WTC11 (cell line): Measurements from ENCODE around the gene ASTN2. TPM values are rescaled to one million over a fixed set of nuclear protein-coding genes. Genes with fewer than 3 reads are reported as not detected.

Experiments
- ATAC-seq: fragments of 200-7000 bp; cut with Tn5 transposase; 2 replicates; pipeline ENCODE4 v1.10.0; 2021; ENCODE audit warnings: mild to moderate bottlenecking, moderate library complexity
- CTCF ChIA-PET: fragments of 300-600 bp; sonication (Branson Sonifier 250); formaldehyde crosslinking; loops from one replicate; lab custom pipeline; 2021; ENCODE audit warnings: antibody characterized with exemption; lab: Charles Lee
- POLR2A ChIA-PET: fragments of 350-600 bp; sonication (Branson Sonifier 250); formaldehyde crosslinking; loops from one replicate; lab custom pipeline; 2021; ENCODE audit warnings: antibody characterized with exemption; lab: Charles Lee
- DNase-seq: peaks from one replicate; pipeline ENCODE4 v3.0.0; 2021; ENCODE audit warnings: low spot score
- H3K27ac Mint-ChIP-seq: 2 replicates; pipeline ENCODE4 v1.8.0; 2021; ENCODE audit warnings: mixed read lengths
- H3K27me3 Mint-ChIP-seq: 2 replicates; pipeline ENCODE4 v1.8.0; 2021; ENCODE audit warnings: low read depth, mild to moderate bottlenecking, moderate library complexity, mixed read lengths
- H3K36me3 Mint-ChIP-seq: 2 replicates; pipeline ENCODE4 v1.8.0; 2021; ENCODE audit warnings: mixed read lengths
- H3K4me1 Mint-ChIP-seq: 2 replicates; pipeline ENCODE4 v1.8.0; 2022; ENCODE audit warnings: mixed read lengths
- H3K4me3 Mint-ChIP-seq: 2 replicates; pipeline ENCODE4 v1.8.0; 2021; ENCODE audit warnings: mild to moderate bottlenecking, moderate library complexity, mixed read lengths
- H3K9me3 Mint-ChIP-seq: 2 replicates; pipeline ENCODE4 v1.8.0; 2021; ENCODE audit warnings: mixed read lengths
- ELF4 ChIP-seq: sonication (generic); formaldehyde crosslinking; IDR thresholded peaks from 2 replicates; pipeline ENCODE4 v1.8.1; 2022; ENCODE audit warnings: low read depth, mild to moderate bottlenecking, moderate library complexity, missing genetic modification reagents
- EMX1 ChIP-seq: fragments of 250-450 bp; sonication (Bioruptor Pico); IDR thresholded peaks from 2 replicates; pipeline ENCODE4 v1.8.0; 2021; ENCODE audit warnings: mild to moderate bottlenecking
- ERG ChIP-seq: fragments of 250-450 bp; sonication (Bioruptor Pico); IDR thresholded peaks from 2 replicates; pipeline ENCODE4 v1.8.0; 2021; ENCODE audit warnings: mild to moderate bottlenecking
- ESRRA ChIP-seq: sonication (generic); formaldehyde crosslinking; IDR thresholded peaks from 2 replicates; pipeline ENCODE4 v1.8.1; 2022; ENCODE audit warnings: mild to moderate bottlenecking, missing genetic modification reagents, borderline replicate concordance
- FOXJ3 ChIP-seq: sonication (generic); formaldehyde crosslinking; IDR thresholded peaks from 2 replicates; pipeline ENCODE4 v1.9.0; 2021; ENCODE audit warnings: missing genetic modification reagents, mild to moderate bottlenecking, borderline replicate concordance
- HMGA2 ChIP-seq: fragments of 250-450 bp; sonication (Bioruptor Pico); IDR thresholded peaks from 2 replicates; pipeline ENCODE4 v1.4.0; 2021; ENCODE audit warnings: mild to moderate bottlenecking, moderate library complexity
- JUN ChIP-seq: sonication (generic); formaldehyde crosslinking; IDR thresholded peaks from 2 replicates; pipeline ENCODE4 v1.8.0; 2023; ENCODE audit warnings: mild to moderate bottlenecking, missing genetic modification reagents
- KAT7 ChIP-seq: sonication (generic); formaldehyde crosslinking; IDR thresholded peaks from 2 replicates; pipeline ENCODE4 v1.8.1; 2023; ENCODE audit warnings: missing genetic modification reagents, mild to moderate bottlenecking, borderline replicate concordance
- MXD4 ChIP-seq: fragments of 250-450 bp; sonication (Bioruptor Pico); IDR thresholded peaks from 2 replicates; pipeline ENCODE4 v1.8.0; 2021; ENCODE audit warnings: mild to moderate bottlenecking, moderate library complexity, borderline replicate concordance
- MYBL2 ChIP-seq: sonication (generic); formaldehyde crosslinking; IDR thresholded peaks from 2 replicates; pipeline ENCODE4 v1.8.1; 2023; ENCODE audit warnings: mild to moderate bottlenecking, moderate library complexity, missing genetic modification reagents
- NFYB ChIP-seq: sonication (generic); formaldehyde crosslinking; conservative IDR thresholded peaks from 2 replicates; pipeline ENCODE4 v1.8.0; 2022; ENCODE audit warnings: low read depth, missing genetic modification reagents
- NR2C2 ChIP-seq: sonication (generic); formaldehyde crosslinking; IDR thresholded peaks from 2 replicates; pipeline ENCODE4 v1.8.0; 2022; ENCODE audit warnings: mild to moderate bottlenecking, missing genetic modification reagents
- OVOL2 ChIP-seq: fragments of 250-450 bp; sonication (Bioruptor Pico); IDR thresholded peaks from 2 replicates; pipeline ENCODE4 v1.9.0; 2021; ENCODE audit warnings: mild to moderate bottlenecking, borderline replicate concordance
- PREB ChIP-seq: sonication (generic); formaldehyde crosslinking; IDR thresholded peaks from 2 replicates; pipeline ENCODE4 v1.8.1; 2022; ENCODE audit warnings: mild to moderate bottlenecking, missing genetic modification reagents, moderate library complexity, borderline replicate concordance
- PRRX2 ChIP-seq: fragments of 250-450 bp; sonication (Bioruptor Pico); IDR thresholded peaks from 2 replicates; pipeline ENCODE4 v1.8.0; 2021; ENCODE audit warnings: mild to moderate bottlenecking
- SMAD3 ChIP-seq: sonication (generic); formaldehyde crosslinking; IDR thresholded peaks from 2 replicates; pipeline ENCODE4 v1.8.0; 2022; ENCODE audit warnings: missing genetic modification reagents, mild to moderate bottlenecking, borderline replicate concordance
- SOX15 ChIP-seq: fragments of 250-450 bp; sonication (Bioruptor Pico); IDR thresholded peaks from 2 replicates; pipeline ENCODE4 v1.9.0; 2021; ENCODE audit warnings: mild to moderate bottlenecking
- SP1 ChIP-seq: sonication (generic); formaldehyde crosslinking; conservative IDR thresholded peaks from 2 replicates; pipeline ENCODE4 v1.8.1; 2022; ENCODE audit warnings: missing genetic modification reagents
- TCF7 ChIP-seq: sonication (generic); formaldehyde crosslinking; IDR thresholded peaks from 2 replicates; pipeline ENCODE4 v1.8.0; 2022; ENCODE audit warnings: mild to moderate bottlenecking, low read depth, missing genetic modification reagents, moderate library complexity
- TEAD4 ChIP-seq: sonication (generic); formaldehyde crosslinking; IDR thresholded peaks from 2 replicates; pipeline ENCODE4 v1.8.0; 2022; ENCODE audit warnings: mild to moderate bottlenecking, missing genetic modification reagents
- ZNF138 ChIP-seq: sonication (generic); formaldehyde crosslinking; conservative IDR thresholded peaks from 2 replicates; pipeline ENCODE4 v1.8.1; 2022; ENCODE audit warnings: mild to moderate bottlenecking, moderate library complexity, missing genetic modification reagents
- ZNF219 ChIP-seq: sonication (generic); formaldehyde crosslinking; IDR thresholded peaks from 2 replicates; pipeline ENCODE4 v1.8.0; 2023; ENCODE audit warnings: missing genetic modification reagents, mild to moderate bottlenecking, borderline replicate concordance
- ZNF263 ChIP-seq: sonication (generic); formaldehyde crosslinking; IDR thresholded peaks from 2 replicates; pipeline ENCODE4 v1.8.1; 2022; ENCODE audit warnings: low read depth, mild to moderate bottlenecking, moderate library complexity, missing genetic modification reagents
- ZNF416 ChIP-seq: fragments of 250-450 bp; sonication (Bioruptor Pico); IDR thresholded peaks from 2 replicates; pipeline ENCODE4 v1.9.0; 2021; ENCODE audit warnings: mild to moderate bottlenecking, inconsistent platforms
- ZNF423 ChIP-seq: fragments of 250-450 bp; sonication (Bioruptor Pico); IDR thresholded peaks from 2 replicates; pipeline ENCODE4 v2.1.2; 2022; ENCODE audit warnings: mild to moderate bottlenecking, moderate library complexity
- ZSCAN18 ChIP-seq: fragments of 250-450 bp; sonication (Bioruptor Pico); IDR thresholded peaks from 2 replicates; pipeline ENCODE4 v2.1.2; 2022; ENCODE audit warnings: mild to moderate bottlenecking, moderate library complexity
- total RNA-seq: library from RNA; stranded (reverse); gene quantifications from 3 replicates; pipeline ENCODE4 v1.2.3, GENCODE V29; 2021
- TF ChIP-seq, protein P1 (sequence below): sonication (generic); formaldehyde crosslinking; IDR thresholded peaks from 2 replicates; pipeline ENCODE4 v1.8.1; 2022; ENCODE audit warnings: mild to moderate bottlenecking, moderate library complexity, missing genetic modification reagents
- TF ChIP-seq, protein P2 (sequence below): sonication (generic); formaldehyde crosslinking; IDR thresholded peaks from 2 replicates; pipeline ENCODE4 v1.8.0; 2023; ENCODE audit warnings: missing genetic modification reagents

ASTN2 gene
- total RNA-seq, 1 experiment from 2014 or later, result 16.2 TPM

DNA sequence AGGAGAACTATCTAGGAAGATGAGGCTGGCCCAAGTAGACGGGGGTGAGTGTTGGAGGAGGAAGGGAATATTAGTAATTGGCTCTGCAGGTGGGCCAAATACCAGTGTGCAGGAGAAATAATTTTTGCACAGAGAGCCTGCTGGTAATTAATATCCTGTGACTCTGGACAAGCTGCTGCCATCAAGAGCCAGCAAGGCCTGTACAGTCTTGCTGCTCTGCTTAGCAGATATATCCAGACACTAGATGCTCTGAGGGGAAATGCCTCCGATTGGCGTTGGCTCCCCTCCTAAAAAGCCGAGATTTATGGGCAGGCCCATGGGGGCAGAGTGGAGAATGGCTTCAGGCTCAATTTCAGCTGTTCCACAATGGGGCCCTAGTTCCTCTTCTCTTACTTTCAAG is 29.6 kb upstream of the ASTN2 start:
- no peaks in the 10 kb centered on the region for H3K27me3 Mint-ChIP-seq
- CTCF ChIA-PET, result interaction anchor here (1.2 kb wide), 1 partner anchor 285 kb away, joined by 3 read pairs; no protein-coding TSS in a partner anchor
- H3K36me3 Mint-ChIP-seq, result no peaks in the 10 kb centered on the region
- POLR2A ChIA-PET, result no interaction called here
- no peak overlapping the region for H3K4me3 Mint-ChIP-seq
- no peak for ATAC-seq
- DNase-seq, result no peak
- no peak for TF ChIP-seq TCF7
- no peak for TF ChIP-seq MXD4 (CRISPR knock-in tag)
- no peak for TF ChIP-seq SP1 (CRISPR knock-in tag)
- TF ChIP-seq NR2C2, result no peak
- TF ChIP-seq ZNF423, result no peak
- TF ChIP-seq SMAD3, result no peak
- TF ChIP-seq PRRX2 (CRISPR knock-in tag), result no peak
- no peak for TF ChIP-seq SOX15 (CRISPR knock-in tag)
- no peak for TF ChIP-seq NFYB
- no peak for TF ChIP-seq ELF4 (CRISPR knock-in tag)
- TF ChIP-seq ZNF263 (CRISPR knock-in tag), result no peak
- H3K4me1 Mint-ChIP-seq, result no peaks in the 10 kb centered on the region
- no peak overlapping the region for H3K27ac Mint-ChIP-seq
- H3K9me3 Mint-ChIP-seq, result peaks cover 11% of the 10 kb centered on the region

- CTCF ChIA-PET, result interaction anchor here (1.0 to 2.0 kb wide), 4 partner anchors 9 to 27 kb away, joined by 3 to 6 read pairs (median 4); no protein-coding TSS in a partner anchor
Observed at GRCh38 chr9:117437283-117437682, 22.4 kb upstream of the ASTN2 start.

DNA sequence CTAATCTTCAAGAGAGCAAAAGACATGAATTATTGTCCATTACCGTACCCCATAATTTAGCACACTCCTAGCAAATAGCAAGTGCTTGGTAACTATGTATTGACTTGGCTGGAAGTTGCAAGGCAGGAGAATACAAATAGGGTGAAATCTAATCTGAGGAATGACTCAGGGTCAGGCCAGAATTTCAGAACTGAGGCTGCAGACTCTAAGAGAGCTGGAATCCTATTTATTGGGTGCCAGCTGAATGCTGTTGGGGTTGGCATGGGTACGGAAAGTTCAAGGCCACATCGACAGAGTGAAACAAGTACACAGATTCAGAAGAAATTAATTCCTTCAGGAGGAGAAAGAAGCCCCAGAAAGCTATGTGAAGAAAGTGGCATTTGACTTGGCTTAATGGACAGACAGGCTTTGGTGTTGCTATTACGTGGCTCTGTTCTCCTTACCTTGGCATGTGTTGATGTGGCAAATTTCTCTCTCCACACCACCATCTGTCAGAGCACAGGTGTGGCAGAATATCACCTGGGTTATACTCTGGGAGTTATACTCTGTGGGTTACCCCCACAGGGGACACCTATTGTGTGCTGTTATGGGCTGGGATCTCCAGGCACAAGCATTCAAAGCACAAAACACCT is 20.9 kb upstream of the ASTN2 start:
- H3K4me1 Mint-ChIP-seq, result peaks cover 37% of the 10 kb centered on the region
- no peak for DNase-seq
- CTCF ChIA-PET, result interaction anchor here (1.0 to 2.0 kb wide), 3 partner anchors 24 to 189 kb away, joined by 3 to 6 read pairs (median 4); no protein-coding TSS in a partner anchor
- H3K27ac Mint-ChIP-seq, result no peak overlapping the region
- ATAC-seq, result no peak
- POLR2A ChIA-PET, result interaction anchor here (0.7 kb wide), 1 partner anchor 467 kb away, joined by 4 read pairs; no protein-coding TSS in a partner anchor
- no peak overlapping the region for H3K4me3 Mint-ChIP-seq
- no peaks in the 10 kb centered on the region for H3K36me3 Mint-ChIP-seq
- no peaks in the 10 kb centered on the region for H3K27me3 Mint-ChIP-seq
- peaks cover 14% of the 10 kb centered on the region for H3K9me3 Mint-ChIP-seq
- TF ChIP-seq TEAD4 (no peak), MYBL2 (CRISPR knock-in tag) (no peak), ZNF263 (CRISPR knock-in tag) (no peak), JUN (no peak), ZNF219 (no peak), OVOL2 (CRISPR knock-in tag) (no peak), FOXJ3 (CRISPR knock-in tag) (no peak), ERG (no peak), PREB (CRISPR knock-in tag) (no peak), HMGA2 (CRISPR knock-in tag) (no peak), EMX1 (no peak), ZNF423 (no peak), ZNF138 (no peak), ESRRA (CRISPR knock-in tag) (no peak)
- TF ChIP-seq, protein P1, sequence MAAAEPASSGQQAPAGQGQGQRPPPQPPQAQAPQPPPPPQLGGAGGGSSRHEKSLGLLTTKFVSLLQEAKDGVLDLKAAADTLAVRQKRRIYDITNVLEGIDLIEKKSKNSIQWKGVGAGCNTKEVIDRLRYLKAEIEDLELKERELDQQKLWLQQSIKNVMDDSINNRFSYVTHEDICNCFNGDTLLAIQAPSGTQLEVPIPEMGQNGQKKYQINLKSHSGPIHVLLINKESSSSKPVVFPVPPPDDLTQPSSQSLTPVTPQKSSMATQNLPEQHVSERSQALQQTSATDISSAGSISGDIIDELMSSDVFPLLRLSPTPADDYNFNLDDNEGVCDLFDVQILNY (CRISPR knock-in tag), result no peak
- TF ChIP-seq, protein P2, sequence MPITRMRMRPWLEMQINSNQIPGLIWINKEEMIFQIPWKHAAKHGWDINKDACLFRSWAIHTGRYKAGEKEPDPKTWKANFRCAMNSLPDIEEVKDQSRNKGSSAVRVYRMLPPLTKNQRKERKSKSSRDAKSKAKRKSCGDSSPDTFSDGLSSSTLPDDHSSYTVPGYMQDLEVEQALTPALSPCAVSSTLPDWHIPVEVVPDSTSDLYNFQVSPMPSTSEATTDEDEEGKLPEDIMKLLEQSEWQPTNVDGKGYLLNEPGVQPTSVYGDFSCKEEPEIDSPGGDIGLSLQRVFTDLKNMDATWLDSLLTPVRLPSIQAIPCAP (CRISPR knock-in tag), result no peak

More at GRCh38 chr9:117437283-117437682, 22.4 kb upstream of the ASTN2 start:
- Mint-ChIP-seq H3K27me3 (no peaks in the 10 kb centered on the region), H3K27ac (no peak overlapping the region), H3K4me3 (no peak overlapping the region), H3K9me3 (peaks cover 14% of the 10 kb centered on the region), H3K36me3 (no peaks in the 10 kb centered on the region), H3K4me1 (peaks cover 37% of the 10 kb centered on the region)
- DNase-seq (no peak), ATAC-seq (no peak)
- POLR2A ChIA-PET, result no interaction called here
- TF ChIP-seq SOX15 (CRISPR knock-in tag) (no peak), ZNF138 (no peak), ZSCAN18 (CRISPR knock-in tag) (no peak), KAT7 (CRISPR knock-in tag) (no peak), ZNF416 (CRISPR knock-in tag) (no peak), ELF4 (CRISPR knock-in tag) (no peak)
